Left ventricle myocardium inferior (tissue), 1 donor: Measurements from ENCODE around the gene SLC4A4. TPM values are rescaled to one million over a fixed set of nuclear protein-coding genes. Genes with fewer than 3 reads are reported as not detected.

ENCODE experiments used
- DNase-seq: peaks from one replicate; pipeline ENCODE4 v3.0.0-alpha.2; 2020
- H3K27ac ChIP-seq: fragments of 200-600 bp; replicated peaks from 2 replicates; pipeline ENCODE4 v1.8.0; 2021
- H3K27me3 ChIP-seq: fragments of 200-600 bp; 2 replicates; pipeline ENCODE4 v1.8.0; 2021; ENCODE audit warnings: low read depth
- H3K36me3 ChIP-seq: fragments of 200-600 bp; 2 replicates; pipeline ENCODE4 v1.8.0; 2021
- H3K4me1 ChIP-seq: fragments of 200-600 bp; 2 replicates; pipeline ENCODE4 v1.8.0; 2021
- H3K4me3 ChIP-seq: fragments of 200-600 bp; 2 replicates; pipeline ENCODE4 v1.8.0; 2021; ENCODE audit warnings: mild to moderate bottlenecking, moderate library complexity
- H3K9me3 ChIP-seq: fragments of 200-600 bp; replicated peaks from 2 replicates; pipeline ENCODE4 v1.8.0; 2021
- intact Hi-C: fragments of 100-400 bp; cut with micrococcal nuclease; formaldehyde crosslinking; loops from one replicate; pipeline ENCODE4 v1.11.0; 2022
- total RNA-seq: library from RNA; stranded (reverse); fragmentation: NEBNext Ultra II Directional; extraction: Animal tissue kit (Norgen Biotek cat#: 25700); gene quantifications from one replicate; pipeline ENCODE4 v1.2.1, GENCODE V29; 2021
- TF ChIP-seq, protein P1 (sequence below): fragments of 200-600 bp; IDR thresholded peaks from 2 replicates; pipeline ENCODE4 v1.8.0; 2021; ENCODE audit warnings: antibody characterized with exemption, mild to moderate bottlenecking, borderline replicate concordance
- donor health status: DM: no; HTN: yes; CAD: no; lungs with severe emphysema.

SLC4A4 gene
- total RNA-seq, 1 donor from 2014 or later = 29.8 TPM

GRCh38 chr4:71608678-71609071 lies 269.9 kb downstream of the SLC4A4 start:
- intact Hi-C loops = no loop called here
- H3K27me3 ChIP-seq = peaks cover 7% of the 10 kb centered on the region
- no peak overlapping the region for H3K27ac ChIP-seq
- H3K4me1 ChIP-seq = no peaks in the 10 kb centered on the region
- no peak for DNase-seq
- TF ChIP-seq, protein P1, sequence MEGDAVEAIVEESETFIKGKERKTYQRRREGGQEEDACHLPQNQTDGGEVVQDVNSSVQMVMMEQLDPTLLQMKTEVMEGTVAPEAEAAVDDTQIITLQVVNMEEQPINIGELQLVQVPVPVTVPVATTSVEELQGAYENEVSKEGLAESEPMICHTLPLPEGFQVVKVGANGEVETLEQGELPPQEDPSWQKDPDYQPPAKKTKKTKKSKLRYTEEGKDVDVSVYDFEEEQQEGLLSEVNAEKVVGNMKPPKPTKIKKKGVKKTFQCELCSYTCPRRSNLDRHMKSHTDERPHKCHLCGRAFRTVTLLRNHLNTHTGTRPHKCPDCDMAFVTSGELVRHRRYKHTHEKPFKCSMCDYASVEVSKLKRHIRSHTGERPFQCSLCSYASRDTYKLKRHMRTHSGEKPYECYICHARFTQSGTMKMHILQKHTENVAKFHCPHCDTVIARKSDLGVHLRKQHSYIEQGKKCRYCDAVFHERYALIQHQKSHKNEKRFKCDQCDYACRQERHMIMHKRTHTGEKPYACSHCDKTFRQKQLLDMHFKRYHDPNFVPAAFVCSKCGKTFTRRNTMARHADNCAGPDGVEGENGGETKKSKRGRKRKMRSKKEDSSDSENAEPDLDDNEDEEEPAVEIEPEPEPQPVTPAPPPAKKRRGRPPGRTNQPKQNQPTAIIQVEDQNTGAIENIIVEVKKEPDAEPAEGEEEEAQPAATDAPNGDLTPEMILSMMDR = no peak
- H3K9me3 ChIP-seq = no peaks in the 10 kb centered on the region
- no peaks in the 10 kb centered on the region for H3K36me3 ChIP-seq
- H3K4me3 ChIP-seq = no peak overlapping the region

- Histone ChIP-seq H3K9me3 (no peaks in the 10 kb centered on the region), H3K36me3 (no peaks in the 10 kb centered on the region), H3K27ac (no peak overlapping the region), H3K4me1 (no peaks in the 10 kb centered on the region), H3K27me3 (peaks cover 7% of the 10 kb centered on the region), H3K4me3 (no peak overlapping the region)
- TF ChIP-seq, protein P1 = no peak
- no peak for DNase-seq
- intact Hi-C loops = no loop called here
These were observed 270.3 kb downstream of the SLC4A4 start for GRCh38 chr4:71609167-71609566.

- TF ChIP-seq, protein P1 = no peak
- H3K27me3 ChIP-seq = peaks cover 7% of the 10 kb centered on the region
- H3K27ac ChIP-seq = no peak overlapping the region
- H3K4me3 ChIP-seq = no peak overlapping the region
- no peaks in the 10 kb centered on the region for H3K4me1 ChIP-seq
- DNase-seq = no peak
- H3K36me3 ChIP-seq = no peaks in the 10 kb centered on the region
- intact Hi-C loops = no loop called here
- H3K9me3 ChIP-seq = no peaks in the 10 kb centered on the region
These were observed 270.8 kb downstream of the SLC4A4 start for GRCh38 chr4:71609651-71610050.

- intact Hi-C loops = no loop called here
- Histone ChIP-seq H3K4me3 (no peak overlapping the region), H3K9me3 (peaks cover 16% of the 10 kb centered on the region), H3K27me3 (no peaks in the 10 kb centered on the region), H3K4me1 (no peaks in the 10 kb centered on the region), H3K36me3 (no peaks in the 10 kb centered on the region), H3K27ac (no peak overlapping the region)
- TF ChIP-seq, protein P1 = no peak
- no peak for DNase-seq
These were observed 275.8 kb downstream of the SLC4A4 start for GRCh38 chr4:71614621-71615020.

DNA sequence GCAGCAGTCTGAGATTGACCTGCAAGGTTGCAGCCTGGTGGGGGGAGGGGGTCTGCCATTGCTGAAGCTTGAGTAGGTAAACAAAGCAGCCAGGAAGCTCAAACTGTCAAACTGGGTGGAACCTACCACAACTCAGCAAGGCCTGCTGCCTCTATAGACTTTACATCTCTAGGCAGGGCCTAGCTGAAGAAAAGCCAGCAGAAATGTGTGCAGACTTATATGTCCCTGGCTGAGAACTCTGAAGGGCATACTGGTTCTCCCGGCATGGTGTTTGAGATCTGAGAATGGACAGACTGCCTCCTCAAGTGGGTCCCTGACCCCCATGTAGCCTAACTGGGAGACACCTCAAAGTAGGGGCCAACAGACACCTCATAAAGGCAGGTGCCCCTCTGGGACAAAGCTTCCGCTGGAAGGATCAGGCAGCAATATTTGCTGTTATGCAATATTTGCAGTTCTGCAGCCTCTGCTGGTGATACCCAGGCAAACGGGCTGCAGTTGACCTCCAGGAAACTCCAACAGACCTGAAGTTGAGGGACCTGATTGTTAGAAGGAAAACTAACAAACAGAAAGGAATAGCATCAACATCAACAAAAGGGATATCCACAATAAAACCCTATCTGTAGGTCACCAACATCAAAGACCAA lies 277.5 kb downstream of the SLC4A4 start:
- H3K4me3 ChIP-seq = no peak overlapping the region
- TF ChIP-seq, protein P1 = no peak
- DNase-seq = no peak
- intact Hi-C loops = no loop called here
- H3K36me3 ChIP-seq = no peaks in the 10 kb centered on the region
- H3K9me3 ChIP-seq = peaks cover 31% of the 10 kb centered on the region
- H3K27ac ChIP-seq = no peak overlapping the region
- no peaks in the 10 kb centered on the region for H3K27me3 ChIP-seq
- no peaks in the 10 kb centered on the region for H3K4me1 ChIP-seq
